Measurements from ENCODE around the gene P2RX4.
"Not testable (repeated sequence)": the region's sequence is repeated elsewhere in the genome, so short reads cannot be mapped to it uniquely, and the experiment has no call there.

The P2RX4 gene

DNA sequence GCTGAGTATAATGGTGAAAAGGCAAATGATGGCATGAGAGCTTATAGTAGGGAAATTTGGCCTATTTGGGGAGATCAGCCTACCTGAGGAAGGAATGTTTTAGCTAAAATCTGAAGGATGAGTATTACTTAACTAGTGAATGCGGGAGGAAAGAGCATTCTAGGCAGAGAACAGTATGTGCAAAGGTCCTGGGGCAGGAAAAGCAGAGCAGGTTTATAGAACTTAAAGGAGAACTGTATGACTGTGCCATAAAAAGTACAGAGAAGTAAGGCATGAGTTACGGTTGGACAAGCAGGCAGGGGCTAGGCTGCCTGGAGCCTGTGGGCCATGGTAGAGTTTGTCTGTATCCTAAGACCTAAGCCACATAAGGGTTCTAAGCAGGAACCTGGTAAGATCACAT is 21.7 kb upstream of the P2RX4 start:
- no peak for DNase-seq (ENCODE audit: low spot score)

DNA sequence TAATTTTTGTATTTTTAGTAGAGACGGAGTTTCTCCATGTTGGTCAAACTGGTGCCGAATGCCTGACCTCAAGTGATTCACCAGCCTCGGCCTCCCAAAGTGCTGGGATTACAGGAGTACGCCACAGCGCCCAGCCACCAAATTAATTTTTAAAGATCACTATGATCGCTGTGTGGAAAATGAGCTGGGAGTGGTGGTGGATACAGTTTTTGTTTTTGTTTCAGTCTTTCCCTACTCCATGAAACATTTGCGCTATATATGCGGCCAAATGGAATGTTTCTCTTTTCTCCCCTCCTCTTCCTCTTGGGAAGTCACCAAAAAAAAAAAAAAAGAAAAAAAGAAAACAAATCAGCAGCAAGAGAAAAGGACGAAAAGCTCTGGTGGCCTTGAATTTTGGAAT is 20.8 kb upstream of the P2RX4 start:
- DNase-seq (ENCODE audit: low spot score): no peak

DNA sequence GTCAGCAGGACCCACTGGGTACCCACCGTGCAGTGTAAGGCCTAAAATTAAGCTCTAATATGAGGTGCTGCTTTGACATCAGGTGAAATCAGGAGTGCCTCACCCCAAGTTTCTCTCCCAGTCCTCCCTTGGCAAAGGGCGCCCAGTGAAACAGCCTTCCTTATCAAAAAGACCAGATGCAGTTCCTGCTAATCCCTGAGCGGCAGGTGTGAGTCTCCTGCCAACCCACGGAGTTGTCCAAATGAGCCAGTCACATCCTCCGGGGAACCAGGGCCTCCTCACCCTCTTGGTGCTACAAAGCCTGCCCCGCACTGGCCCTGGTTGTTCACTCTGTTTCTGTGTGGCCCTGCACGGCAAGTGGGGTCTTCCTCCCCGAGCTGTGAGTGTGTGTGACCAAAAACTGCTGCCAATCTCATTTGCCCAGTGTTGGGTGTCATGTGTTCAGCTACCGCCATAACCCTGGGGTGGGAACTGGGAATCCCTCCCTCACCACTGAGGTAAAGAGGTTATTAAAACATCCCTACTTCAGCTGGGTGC is 20.2 kb upstream of the P2RX4 start:
- no peak for DNase-seq (ENCODE audit: low spot score)

DNA sequence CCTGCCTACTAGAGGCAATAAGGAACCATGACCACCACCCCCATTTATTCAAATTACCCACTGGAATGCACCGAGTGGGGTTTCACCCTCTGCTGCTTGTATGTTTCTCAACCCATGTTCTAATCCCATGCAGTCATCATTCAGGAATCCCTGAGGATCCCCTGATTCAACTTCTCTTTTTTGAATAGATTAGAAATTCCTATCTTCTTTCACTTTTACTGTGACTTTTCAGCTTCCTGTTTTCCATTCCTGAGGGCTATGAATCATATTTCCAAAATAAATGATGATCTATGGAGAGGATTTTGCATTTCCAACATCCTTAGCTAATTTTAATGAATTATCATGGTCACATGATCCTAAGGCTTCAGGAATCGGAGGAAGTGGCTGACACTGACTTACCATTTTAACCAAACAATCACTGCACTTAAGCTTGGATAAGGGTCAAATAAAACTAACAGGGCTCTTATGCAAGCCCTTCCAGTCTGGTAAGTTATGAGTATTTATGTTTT is 19.4 kb upstream of the P2RX4 start:
- peak; percentile 67 for DNase-seq (ENCODE audit: low spot score)

DNA sequence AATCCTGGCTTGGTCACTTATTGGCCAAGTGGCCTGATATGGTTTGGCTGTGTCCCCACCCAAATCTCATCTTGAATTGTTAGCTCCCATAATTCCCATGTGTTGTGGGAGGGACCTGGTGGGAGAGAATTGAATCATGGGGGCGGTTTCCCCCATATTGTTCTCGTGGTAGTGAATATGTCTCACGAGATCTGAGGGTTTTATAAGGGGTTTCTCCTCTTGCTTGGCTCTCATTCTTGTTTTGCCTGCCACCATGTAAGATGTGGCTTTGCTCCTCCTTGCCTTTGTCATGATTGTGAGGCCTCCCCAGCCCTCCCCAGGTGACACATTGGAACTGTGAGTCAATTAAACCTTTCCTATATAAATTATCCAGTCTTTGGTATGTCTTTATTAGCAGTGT is 18.8 kb upstream of the P2RX4 start:
- DNase-seq (ENCODE audit: low spot score): no peak

DNA sequence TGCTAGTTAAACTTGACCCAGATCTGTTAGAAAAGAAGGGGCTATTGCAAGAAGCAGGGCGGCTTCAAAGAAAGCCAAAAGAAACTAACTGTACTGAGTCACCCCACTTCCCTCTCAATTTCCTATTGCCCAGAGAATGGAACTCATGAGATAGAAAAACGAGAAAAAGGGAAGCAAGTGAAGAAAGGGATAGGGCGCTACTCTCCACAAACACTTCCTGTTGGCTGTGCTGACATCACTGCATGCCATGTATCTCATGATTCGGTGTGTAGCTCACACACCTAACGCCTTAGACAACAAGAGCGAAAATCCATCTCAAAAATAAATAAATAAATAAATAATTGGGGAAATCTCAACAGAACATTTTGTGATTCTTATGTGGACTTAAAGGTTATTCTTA is 13.0 kb upstream of the P2RX4 start:
- DNase-seq (ENCODE audit: low spot score): no peak

DNA sequence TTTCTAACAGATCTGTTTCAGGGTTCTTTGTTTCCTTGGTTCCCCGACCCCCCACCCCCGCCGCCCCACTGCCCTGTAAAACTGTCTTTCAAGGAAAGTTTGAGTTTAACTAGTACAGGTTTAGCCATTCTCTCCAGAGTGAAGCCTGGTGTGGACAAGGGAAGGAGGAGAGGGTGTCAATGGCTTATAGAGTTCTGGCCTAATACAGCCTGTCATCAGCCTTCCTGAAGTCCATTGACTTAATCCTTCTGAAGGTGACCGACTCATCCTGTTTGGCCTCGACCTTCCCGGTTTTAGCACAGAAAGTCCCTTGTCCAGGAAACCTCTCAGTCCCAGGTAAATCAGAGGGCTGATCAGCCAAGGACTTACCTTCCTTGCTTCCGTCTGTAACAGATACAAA is 11.0 kb upstream of the P2RX4 start:
- no peak for DNase-seq (ENCODE audit: low spot score)

DNA sequence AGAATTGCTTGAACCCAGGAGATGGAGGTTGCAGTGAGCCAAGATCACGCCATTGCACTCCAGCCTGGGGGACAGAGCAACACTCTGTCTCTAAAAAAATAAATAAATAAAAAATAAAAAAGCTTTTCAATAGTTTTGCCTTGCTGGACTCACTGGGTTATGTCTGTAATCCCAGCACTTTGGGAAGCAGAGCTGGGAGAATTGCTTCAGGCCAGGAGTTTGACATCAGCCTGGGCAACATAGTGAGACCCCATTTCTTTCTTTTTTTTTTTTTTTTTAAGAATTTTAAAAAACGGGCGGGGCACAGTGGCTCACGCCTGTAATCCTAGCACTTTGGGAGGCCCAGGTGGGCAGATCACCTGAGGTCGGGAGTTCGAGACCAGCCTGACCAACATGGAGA is 8.8 kb upstream of the P2RX4 start:
- not testable (repeated sequence) for DNase-seq (ENCODE audit: low spot score)

DNA sequence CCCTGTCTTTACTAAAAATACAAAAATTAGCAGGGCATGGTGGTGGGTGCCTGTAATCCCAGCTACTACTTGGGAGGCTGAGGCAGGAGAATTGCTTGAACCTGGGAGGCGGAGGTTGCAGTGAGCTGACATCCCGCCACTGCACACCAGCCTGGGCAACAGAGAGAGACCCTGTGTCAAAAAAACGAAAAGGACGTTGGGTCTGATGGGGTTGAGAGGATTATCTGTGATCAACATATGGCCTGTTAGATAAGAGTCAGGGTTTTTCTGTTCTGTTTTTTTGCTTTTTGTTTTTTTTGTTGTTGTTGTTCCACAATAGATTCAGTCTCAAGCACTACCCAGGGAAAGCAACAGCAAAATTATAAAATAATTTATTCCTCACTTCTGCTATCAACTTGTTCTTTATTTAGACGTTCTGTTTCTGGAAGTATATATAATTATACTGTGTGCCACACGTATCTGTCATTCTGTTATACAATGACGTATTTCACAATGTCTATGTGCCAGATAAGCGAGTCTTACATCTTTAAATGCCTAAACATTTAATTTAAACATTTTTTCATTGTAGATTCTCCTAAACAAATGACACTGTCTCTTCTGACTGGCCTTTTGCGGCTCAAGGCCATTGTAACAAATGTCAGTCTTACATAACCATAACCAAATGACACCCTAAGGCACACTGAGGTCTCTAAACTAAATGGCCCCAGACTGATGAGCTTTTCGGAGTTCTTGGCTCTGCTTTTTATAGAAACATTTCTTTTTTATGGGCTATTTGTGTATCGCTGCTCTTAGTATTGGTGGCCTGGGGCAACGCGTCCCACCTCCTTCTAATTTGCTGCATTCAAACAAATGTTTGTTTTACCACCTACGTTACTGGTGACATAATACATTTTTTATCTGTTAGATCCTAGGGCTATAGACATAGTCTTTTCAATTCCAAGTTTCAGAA is 7.2 kb upstream of the P2RX4 start:
- no peak for DNase-seq (ENCODE audit: low spot score)

DNA sequence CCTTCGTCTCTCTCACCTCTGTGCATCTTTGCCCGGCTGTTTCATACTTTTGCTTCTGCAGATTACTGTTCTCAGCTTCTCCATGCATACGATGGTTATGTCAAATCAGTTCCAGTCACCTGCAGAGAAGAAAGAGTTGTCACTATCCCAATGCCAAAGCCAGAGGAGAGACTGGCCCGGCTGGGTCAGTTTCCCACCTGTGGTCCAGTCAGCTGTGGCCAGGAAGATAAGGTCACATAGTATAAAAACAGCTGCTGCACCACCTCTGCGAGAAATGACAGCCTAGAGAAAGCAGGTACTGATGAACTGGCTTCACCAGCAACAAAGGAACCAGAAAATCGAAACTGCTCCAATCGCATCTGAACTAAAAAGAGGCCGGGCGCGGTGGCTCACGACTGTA is 6.4 kb upstream of the P2RX4 start:
- DNase-seq (ENCODE audit: low spot score): no peak

DNA sequence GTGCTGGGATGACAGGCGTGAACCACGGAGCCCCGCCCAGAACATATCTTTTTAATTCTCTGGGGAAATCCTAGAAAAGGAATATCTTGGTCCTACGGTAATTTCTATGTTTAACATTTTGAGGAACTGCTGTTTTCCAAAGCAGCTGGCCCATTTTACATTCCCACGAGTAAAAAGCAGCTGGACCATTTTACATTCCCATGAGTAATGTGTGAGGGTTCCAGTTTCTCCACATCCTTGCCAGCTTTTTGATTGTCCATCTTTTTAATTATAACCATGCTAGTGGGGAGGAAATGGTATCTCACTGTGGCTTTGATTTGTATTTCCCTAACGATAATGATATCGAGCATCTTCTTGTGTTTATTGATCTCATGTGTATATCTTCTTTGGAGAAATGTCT is 4.4 kb upstream of the P2RX4 start:
- DNase-seq (ENCODE audit: low spot score): no peak

DNA sequence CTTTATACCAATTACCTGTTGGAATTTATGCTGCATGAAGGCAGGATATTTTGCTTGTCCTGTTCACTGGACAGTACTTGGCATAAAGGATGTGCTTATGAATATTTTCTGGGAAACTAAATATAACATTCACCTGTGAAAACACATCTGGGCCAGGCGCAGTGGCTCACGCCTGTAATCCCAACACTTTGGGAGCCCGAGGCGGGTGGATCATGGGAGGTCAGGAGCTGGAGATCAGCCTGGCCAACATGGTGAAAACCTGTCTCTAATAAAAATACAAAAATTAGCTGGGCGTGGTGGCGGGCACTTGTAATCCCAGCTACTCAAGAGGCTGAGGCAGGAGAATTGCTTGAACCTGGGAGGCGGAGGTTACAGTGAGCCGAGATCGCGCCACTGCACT is 1.4 kb upstream of the P2RX4 start:
- not testable (repeated sequence) for DNase-seq (ENCODE audit: low spot score)

DNA sequence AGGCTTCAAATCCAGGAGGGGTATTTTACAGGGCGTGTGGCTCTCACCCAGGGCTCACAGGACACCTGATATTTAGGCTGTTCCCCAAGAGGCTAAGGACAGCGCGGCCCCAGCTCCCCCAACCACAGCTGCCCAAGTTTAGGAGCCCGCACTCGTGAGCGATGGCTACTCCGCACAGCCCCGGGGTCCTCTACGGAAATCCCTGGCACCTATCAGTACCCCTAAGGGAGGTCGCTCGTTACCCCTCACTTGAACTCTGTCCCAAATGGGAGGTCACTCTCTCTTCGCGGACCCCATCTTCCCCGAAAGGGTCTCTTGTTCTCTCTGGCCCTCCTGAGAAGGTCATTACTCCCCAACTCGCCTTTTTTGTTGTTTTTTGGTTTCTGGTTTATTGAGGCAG is 708 bp upstream of the P2RX4 start:
- no peak for DNase-seq (ENCODE audit: low spot score)

DNA sequence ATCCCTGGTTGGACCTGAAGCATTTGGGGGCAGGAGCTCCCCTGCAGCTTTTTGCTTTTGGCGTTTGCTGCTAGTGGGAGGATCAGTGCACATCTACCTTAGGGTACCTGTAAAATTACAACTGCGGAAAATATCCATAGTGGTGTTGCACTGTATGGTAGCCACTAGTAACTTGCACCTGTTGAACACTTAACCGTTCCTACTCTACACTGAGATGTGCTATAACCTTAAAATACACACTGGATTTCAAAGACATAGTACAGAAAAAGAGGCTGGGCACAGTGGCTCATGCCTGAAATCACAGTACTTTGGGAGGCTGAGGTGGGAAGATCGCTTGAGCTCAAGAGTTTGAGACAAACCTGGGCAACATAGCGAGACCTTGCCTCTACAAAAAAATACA is 2.9 kb downstream of the P2RX4 start:
- DNase-seq (ENCODE audit: low spot score): no peak

DNA sequence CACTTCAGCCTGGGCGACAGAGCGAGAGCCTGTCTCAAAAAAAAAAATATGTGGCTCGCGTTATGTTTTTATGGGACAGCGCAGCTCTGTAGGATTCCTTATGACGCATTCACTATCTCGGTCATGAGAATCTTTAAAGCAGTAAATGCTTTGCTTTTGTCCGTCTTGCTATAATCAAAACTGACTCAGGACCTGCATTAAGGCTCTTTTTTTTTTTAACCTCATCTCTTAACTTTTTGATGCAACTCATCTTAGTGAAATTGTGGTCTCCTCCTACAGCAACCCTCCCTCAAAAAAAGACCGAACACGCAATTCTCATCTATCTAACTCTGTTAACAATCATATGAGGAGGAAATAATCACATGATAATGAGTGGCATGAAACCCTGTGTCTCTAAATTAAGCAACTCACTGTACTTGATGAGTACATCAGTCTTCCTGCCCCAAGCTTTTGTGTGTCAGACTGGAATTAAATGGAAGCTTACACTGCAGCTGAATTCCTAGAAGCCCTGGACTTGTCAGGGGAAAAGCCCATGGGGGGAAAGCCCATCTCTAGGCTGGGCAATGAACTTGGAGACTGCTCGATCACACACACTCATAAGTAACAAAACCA is 4.3 kb downstream of the P2RX4 start:
- DNase-seq (ENCODE audit: low spot score): peak; percentile 43

DNA sequence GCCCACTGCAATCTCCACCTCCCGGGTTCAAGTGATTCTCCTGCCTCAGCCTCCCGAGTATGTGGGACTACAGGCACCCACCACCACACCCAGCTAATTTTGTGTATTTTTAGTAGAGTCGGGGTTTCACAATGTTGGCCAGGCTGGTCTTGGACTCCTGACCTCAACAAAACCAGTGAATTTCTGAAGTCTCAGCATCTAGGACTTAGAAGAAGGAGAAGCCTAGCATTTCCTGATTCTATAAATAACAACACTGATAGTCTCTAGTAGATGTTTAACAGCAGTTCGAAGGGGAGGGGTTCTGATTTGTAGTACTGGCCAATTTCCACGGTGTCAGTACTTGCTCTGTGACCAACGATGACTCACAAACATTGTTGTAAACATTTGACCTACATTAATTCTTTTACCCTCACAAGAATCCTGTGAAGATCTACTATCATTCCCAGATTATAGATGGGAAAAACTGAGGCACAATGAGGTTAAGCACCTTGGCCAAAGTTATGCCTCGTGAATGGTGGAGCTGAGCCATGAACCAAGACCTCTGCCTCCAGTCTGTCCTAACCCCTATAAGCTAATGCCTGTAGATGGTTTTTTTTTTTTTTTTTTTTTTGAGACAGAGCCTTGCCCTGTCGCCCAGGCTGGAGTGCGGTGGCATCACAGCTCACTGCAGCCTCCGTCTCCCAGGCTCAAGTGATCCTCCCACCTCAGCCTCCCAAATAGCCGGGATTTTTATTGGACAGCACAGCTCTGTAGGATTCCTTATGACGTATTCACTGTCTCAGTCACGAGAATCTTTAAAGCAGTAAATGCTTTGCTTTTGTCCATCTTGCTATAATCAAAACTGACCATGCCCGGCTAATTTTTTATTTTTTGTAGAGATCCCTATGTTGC is 5.2 kb downstream of the P2RX4 start:
- DNase-seq (ENCODE audit: low spot score): peak; percentile 72

DNA sequence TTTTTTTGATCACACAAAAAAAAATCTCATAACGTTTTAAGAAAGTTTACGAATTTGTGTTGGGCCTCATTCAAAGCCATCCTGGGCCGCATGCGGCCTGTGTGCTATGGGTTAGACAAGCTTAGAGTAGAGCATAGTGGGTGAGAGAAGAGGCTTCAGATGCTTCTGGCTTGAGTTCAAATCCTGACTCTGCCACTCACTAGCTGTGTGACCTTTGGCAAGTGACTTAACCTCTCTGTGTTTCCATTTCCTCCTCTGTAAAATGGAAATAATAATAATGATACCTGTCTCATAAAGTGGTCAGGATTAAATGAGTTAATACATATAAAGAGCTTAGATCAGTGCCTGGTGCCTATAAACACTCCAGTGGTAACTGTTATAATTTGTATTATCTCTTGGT is 6.2 kb downstream of the P2RX4 start:
- no peak for DNase-seq (ENCODE audit: low spot score)

DNA sequence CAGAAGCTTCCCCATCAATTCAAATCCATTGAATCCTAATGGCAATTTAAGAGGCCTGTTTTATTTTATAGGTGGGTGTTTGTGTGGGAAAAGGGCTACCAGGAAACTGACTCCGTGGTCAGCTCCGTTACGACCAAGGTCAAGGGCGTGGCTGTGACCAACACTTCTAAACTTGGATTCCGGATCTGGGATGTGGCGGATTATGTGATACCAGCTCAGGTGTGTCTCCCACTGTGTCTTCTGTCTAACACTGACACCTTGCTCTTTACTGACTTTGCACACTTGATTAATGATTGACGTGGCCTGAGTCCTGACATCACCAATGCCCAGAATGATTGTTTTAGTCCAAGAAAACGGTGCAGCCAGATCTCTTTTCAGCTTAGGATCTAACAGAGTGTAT is 7.1 kb downstream of the P2RX4 start:
- DNase-seq (ENCODE audit: low spot score): no peak

DNA sequence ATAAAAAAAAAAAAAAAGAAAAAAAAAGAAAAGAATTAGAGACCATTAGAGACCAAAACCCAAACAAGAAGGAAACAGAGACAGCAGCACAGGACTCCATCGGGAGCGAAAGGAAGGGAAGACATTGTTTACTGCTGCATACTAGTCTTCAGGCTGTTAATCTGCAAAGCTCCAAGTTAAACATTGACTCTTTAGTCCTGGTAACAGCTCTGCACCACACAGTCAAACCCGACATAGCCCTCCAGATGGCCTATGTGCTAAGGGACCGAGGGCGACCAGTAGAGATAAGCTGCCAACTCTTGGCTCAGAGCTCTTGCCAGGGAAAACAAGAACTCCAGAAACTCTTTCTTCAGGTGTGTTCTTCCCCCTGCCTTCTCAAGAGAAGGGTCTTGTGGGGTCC is 7.8 kb downstream of the P2RX4 start:
- DNase-seq (ENCODE audit: low spot score): no peak

DNA sequence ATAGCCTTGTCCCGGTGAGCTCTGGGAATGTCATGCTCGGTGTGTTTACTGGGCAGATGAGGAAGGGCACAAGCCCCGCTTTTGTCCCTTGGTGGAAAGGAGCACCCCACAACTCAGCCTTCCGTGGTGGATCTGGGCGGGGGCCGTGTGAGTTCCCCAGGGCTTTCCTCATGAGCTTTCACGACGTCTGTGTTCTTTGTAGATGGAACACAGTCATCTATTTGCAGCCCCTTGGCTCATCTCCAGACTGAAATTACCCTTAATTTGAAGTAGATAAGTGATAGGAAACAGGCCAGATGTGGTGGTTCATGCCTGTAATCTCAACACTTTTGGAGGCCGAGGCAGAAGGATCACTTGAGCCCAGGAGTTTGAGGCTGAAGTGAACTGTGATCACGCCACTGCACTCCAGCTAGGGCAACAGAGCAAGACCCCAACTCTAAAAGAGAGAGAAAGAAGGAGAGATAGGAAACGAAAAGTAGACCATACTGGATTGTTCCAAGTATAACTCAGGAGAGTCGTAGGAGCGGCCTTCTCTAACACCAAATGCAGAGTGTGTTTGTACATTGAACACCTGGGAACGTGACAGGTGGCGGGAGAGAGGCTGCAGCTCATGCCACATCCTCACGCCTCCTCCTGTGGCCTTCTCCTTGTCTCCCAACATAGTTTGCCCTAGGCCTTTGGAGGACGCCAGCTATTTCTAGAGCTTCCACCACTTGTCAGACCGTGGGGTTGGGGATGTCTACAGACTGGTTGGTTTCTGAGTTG is 8.8 kb downstream of the P2RX4 start:
- no peak for DNase-seq (ENCODE audit: low spot score)

DNA sequence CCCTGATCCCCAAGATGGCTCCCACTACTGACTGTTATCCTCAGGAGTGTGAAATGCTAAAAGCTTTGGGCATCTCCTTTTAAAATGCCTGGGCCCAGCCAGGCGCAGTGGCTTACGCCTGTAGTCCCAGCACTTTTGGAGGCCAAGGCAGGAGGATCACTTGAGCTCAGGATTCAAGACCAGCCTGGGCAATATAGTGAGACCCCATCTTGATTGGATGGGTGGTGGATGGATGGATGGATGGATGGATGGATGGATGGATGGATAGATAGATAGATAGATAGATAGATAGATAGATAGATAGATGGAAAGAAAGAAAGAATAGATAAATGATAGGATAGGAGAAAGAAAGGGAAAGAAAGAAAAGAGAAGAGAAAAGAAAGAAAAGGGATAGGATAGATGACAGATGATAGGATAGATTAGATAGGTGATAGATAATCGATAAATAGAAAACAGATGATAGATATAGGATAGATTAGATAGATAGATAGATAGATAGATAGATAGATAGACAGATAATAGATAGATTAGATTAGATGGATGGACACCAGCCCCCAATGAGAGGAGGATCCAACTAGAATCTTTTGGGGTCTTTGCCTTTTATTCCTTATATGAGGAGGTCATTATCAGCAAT is 9.5 kb downstream of the P2RX4 start:
- DNase-seq (ENCODE audit: low spot score): no peak

All from RKO (cell line).